Gastroesophageal sphincter (tissue), 3 donors: Measurements from ENCODE around the gene MYO1B.

ENCODE experiments used
- POLR2A ChIP-seq, 2 donors: fragments of 450-650 bp; IDR thresholded peaks; one replicate each; pipeline ENCODE4 v1.6.1; 2017; ENCODE audit warnings: antibody characterized with exemption in 2 of 2, mild to moderate bottlenecking in 2 of 2, moderate library complexity in 1 of 2
- POLR2AphosphoS5 ChIP-seq: sonication (generic); formaldehyde crosslinking; IDR thresholded peaks from one replicate; pipeline ENCODE4 v1.6.1; 2017; ENCODE audit warnings: antibody characterized with exemption
- TF ChIP-seq, protein P1 (sequence below), 4 experiments: fragments of 200-600 bp in 2 of 4; fragments of 450-650 bp in 2 of 4; sonication (generic) in 1 of 4; IDR thresholded peaks; one replicate each; pipeline ENCODE4 v1.5.1; 2017 to 2019; ENCODE audit warnings: antibody characterized with exemption in 4 of 4, mild to moderate bottlenecking in 2 of 4, moderate library complexity in 2 of 4

DNA sequence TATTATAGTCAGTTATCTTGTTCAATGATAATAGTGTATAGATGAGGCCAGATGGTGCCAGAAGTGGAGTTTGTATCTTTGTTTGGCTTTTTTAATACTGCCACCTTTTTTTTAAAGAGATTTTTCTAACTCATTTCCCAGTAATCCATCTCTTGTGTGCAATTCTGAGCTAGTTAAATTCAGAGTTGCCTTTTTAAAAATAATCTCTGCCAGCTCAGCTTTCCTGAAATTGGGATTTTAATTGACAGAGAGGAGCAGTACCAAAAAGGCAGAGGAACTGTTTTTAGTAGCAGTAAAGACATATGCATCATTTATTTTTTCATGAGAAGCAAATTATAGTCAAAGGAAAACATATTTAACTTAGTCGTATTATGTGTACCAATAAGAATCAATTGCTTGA lies 185.3 kb downstream of the MYO1B start:
- TF ChIP-seq, protein P1, sequence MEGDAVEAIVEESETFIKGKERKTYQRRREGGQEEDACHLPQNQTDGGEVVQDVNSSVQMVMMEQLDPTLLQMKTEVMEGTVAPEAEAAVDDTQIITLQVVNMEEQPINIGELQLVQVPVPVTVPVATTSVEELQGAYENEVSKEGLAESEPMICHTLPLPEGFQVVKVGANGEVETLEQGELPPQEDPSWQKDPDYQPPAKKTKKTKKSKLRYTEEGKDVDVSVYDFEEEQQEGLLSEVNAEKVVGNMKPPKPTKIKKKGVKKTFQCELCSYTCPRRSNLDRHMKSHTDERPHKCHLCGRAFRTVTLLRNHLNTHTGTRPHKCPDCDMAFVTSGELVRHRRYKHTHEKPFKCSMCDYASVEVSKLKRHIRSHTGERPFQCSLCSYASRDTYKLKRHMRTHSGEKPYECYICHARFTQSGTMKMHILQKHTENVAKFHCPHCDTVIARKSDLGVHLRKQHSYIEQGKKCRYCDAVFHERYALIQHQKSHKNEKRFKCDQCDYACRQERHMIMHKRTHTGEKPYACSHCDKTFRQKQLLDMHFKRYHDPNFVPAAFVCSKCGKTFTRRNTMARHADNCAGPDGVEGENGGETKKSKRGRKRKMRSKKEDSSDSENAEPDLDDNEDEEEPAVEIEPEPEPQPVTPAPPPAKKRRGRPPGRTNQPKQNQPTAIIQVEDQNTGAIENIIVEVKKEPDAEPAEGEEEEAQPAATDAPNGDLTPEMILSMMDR (IDR thresholded peaks at IDR 0.05) = no peak
- no peak for TF ChIP-seq POLR2A (IDR thresholded peaks at IDR 0.05)
- no peak for TF ChIP-seq POLR2AphosphoS5
